Measurements from ENCODE around the gene RSPH9. TPM values are rescaled to one million over a fixed set of nuclear protein-coding genes. Genes with fewer than 3 reads are reported as not detected.

The RSPH9 gene
- total RNA-seq, 1 donor from 2014 or later, result 0.80 TPM

- Mint-ChIP-seq H3K4me3 (peak within 1 kb of the TSS; percentile 96), H3K36me3 (no peaks in the 10 kb centered on the region), H3K27ac (peak within 1 kb of the TSS; percentile 89), H3K27me3 (ENCODE audit: low read depth) (peaks cover 2% of the 10 kb centered on the region), H3K4me1 (peaks cover 31% of the 10 kb centered on the region), H3K9me3 (no peaks in the 10 kb centered on the region)
- TF ChIP-seq CTCF (IDR thresholded peaks at IDR 0.05; ENCODE audit: unreplicated experiment), result no peak
- DNase-seq (ENCODE audit: low spot score in 2 of 2, unreplicated experiment in 2 of 2), result peak in 1 of 2 experiments; percentile 71
These were observed 42.9 kb downstream of the RSPH9 start, which contains the start of gene MRPS18A for GRCh38 chr6:43687437-43688347. MRPS18A (minus strand) TSS chr6:43687791; CDS start chr6:43687779, 12 bp downstream.

- Mint-ChIP-seq H3K4me1 (peaks cover 17% of the 10 kb centered on the region), H3K9me3 (no peaks in the 10 kb centered on the region), H3K4me3 (no peak overlapping the region), H3K36me3 (no peaks in the 10 kb centered on the region), H3K27me3 (ENCODE audit: low read depth) (peaks cover 2% of the 10 kb centered on the region), H3K27ac (no peak overlapping the region)
- TF ChIP-seq CTCF (IDR thresholded peaks at IDR 0.05; ENCODE audit: unreplicated experiment), result no peak
- DNase-seq (ENCODE audit: low spot score in 2 of 2, unreplicated experiment in 2 of 2), result no peak
These were observed 44.6 kb downstream of the RSPH9 start for GRCh38 chr6:43689421-43689820.

GRCh38 chr6:43695215-43695966, 50.6 kb downstream of the RSPH9 start:
- Mint-ChIP-seq H3K9me3 (no peaks in the 10 kb centered on the region), H3K36me3 (no peaks in the 10 kb centered on the region), H3K4me3 (no peak overlapping the region), H3K4me1 (peaks cover 21% of the 10 kb centered on the region), H3K27ac (peak overlapping the region; percentile 39), H3K27me3 (ENCODE audit: low read depth) (no peaks in the 10 kb centered on the region)
- DNase-seq (ENCODE audit: low spot score in 2 of 2, unreplicated experiment in 2 of 2), result no peak
- TF ChIP-seq CTCF (IDR thresholded peaks at IDR 0.05; ENCODE audit: unreplicated experiment), result no peak

GRCh38 chr6:43695967-43696291, 51.1 kb downstream of the RSPH9 start:
- Mint-ChIP-seq H3K27ac (no peak overlapping the region), H3K27me3 (ENCODE audit: low read depth) (no peaks in the 10 kb centered on the region), H3K4me1 (peaks cover 21% of the 10 kb centered on the region), H3K9me3 (no peaks in the 10 kb centered on the region), H3K4me3 (no peak overlapping the region), H3K36me3 (no peaks in the 10 kb centered on the region)
- no peak for DNase-seq (ENCODE audit: low spot score in 2 of 2, unreplicated experiment in 2 of 2)
- TF ChIP-seq CTCF (IDR thresholded peaks at IDR 0.05; ENCODE audit: unreplicated experiment), result no peak

GRCh38 chr6:43697421-43697820, 52.6 kb downstream of the RSPH9 start:
- H3K27ac Mint-ChIP-seq, result no peak overlapping the region
- no peak for DNase-seq (ENCODE audit: low spot score in 2 of 2, unreplicated experiment in 2 of 2)
- H3K4me1 Mint-ChIP-seq, result peaks cover 29% of the 10 kb centered on the region
- no peak overlapping the region for H3K4me3 Mint-ChIP-seq
- no peaks in the 10 kb centered on the region for H3K27me3 Mint-ChIP-seq (ENCODE audit: low read depth)
- no peak for TF ChIP-seq CTCF (IDR thresholded peaks at IDR 0.05; ENCODE audit: unreplicated experiment)
- no peaks in the 10 kb centered on the region for H3K36me3 Mint-ChIP-seq
- H3K9me3 Mint-ChIP-seq, result no peaks in the 10 kb centered on the region

Measured in mesothelial cell of epicardium (in vitro differentiated cells).